SH-SY5Y (cell line): ENCODE data around the gene ANGPTL2.

Experiments used
- GATA2 ChIP-seq: IDR thresholded peaks from 2 replicates; pipeline ENCODE4 v1.6.1; 2011; ENCODE audit warnings: mild to moderate bottlenecking, low read depth, low read length
- GATA3 ChIP-seq: IDR thresholded peaks from 2 replicates; pipeline ENCODE4 v1.6.1; 2011; ENCODE audit warnings: low read depth, mild to moderate bottlenecking, low read length, moderate library complexity

GRCh38 chr9:127154390-127155191 is 32.2 kb upstream of the ANGPTL2 start:
- TF ChIP-seq GATA2 (no peak), GATA3 (no peak)
